CMK (cell line): ENCODE data around the gene ACTG2.

ENCODE experiments used
- DNase-seq: peaks from one replicate; pipeline ENCODE4 v3.0.0-alpha.2; 2010; ENCODE audit warnings: low read depth

The ACTG2 gene

GRCh38 chr2:73969356-73969755 is 76.5 kb downstream of the ACTG2 start:
- no peak for DNase-seq
